CD8-positive, alpha-beta memory T cell (primary cell): Measurements from ENCODE around the gene BANF2. TPM values are rescaled to one million over a fixed set of nuclear protein-coding genes. Genes with fewer than 3 reads are reported as not detected.
"Not testable (repeated sequence)": the region's sequence is repeated elsewhere in the genome, so short reads cannot be mapped to it uniquely, and the experiment has no call there.

Experiments used
- CTCF ChIA-PET: fragments of 350-600 bp; sonication (Branson Sonifier 250); formaldehyde crosslinking; loops from one replicate; lab custom pipeline; 2021; ENCODE audit warnings: antibody characterized with exemption; lab: Charles Lee
- POLR2A ChIA-PET: fragments of 350-600 bp; sonication (Branson Sonifier 250); formaldehyde crosslinking; loops from one replicate; lab custom pipeline; 2021; ENCODE audit warnings: antibody characterized with exemption; lab: Charles Lee
- DNase-seq, 5 donors: peaks; one replicate each; pipeline versions ENCODE4 v3.0.0 to v3.0.0-alpha.2; 2020 to 2022; ENCODE audit warnings: mixed read lengths in 1 of 5
- H3K27ac ChIP-seq: one replicate; pipeline ENCODE4 v1.7.0; 2013; ENCODE audit warnings: low read depth, mild to moderate bottlenecking, low read length, moderate library complexity
- H3K27me3 ChIP-seq: 2 replicates; pipeline ENCODE4 v1.7.0; 2013; ENCODE audit warnings: low read length, mild to moderate bottlenecking; ENCODE audit not compliant: insufficient read depth, poor library complexity, severe bottlenecking
- H3K36me3 ChIP-seq: 2 replicates; pipeline ENCODE4 v1.7.0; 2013; ENCODE audit warnings: mild to moderate bottlenecking, low read length, moderate library complexity; ENCODE audit not compliant: insufficient read depth
- H3K4me1 ChIP-seq: 2 replicates; pipeline ENCODE4 v1.7.0; 2013; ENCODE audit warnings: mild to moderate bottlenecking, low read length, moderate library complexity; ENCODE audit not compliant: insufficient read depth
- H3K4me3 ChIP-seq: 2 replicates; pipeline ENCODE4 v1.7.0; 2013; ENCODE audit warnings: mild to moderate bottlenecking, low read length
- H3K9me3 ChIP-seq: 2 replicates; pipeline ENCODE4 v1.7.0; 2013; ENCODE audit warnings: mild to moderate bottlenecking, low read length
- H3K27ac Mint-ChIP-seq, 8 donors: one replicate each; pipeline ENCODE4 v1.8.0; 2020 to 2021; ENCODE audit warnings: mixed read lengths in 8 of 8, mild to moderate bottlenecking in 6 of 8, inconsistent platforms in 3 of 8, moderate library complexity in 3 of 8
- H3K27me3 Mint-ChIP-seq, 2 donors: one replicate each; pipeline ENCODE4 v1.8.0; 2020 to 2021; ENCODE audit warnings: mixed read lengths in 2 of 2, mild to moderate bottlenecking in 1 of 2, moderate library complexity in 1 of 2
- H3K36me3 Mint-ChIP-seq, 3 donors: one replicate each; pipeline ENCODE4 v1.8.0; 2020 to 2021; ENCODE audit warnings: mixed read lengths in 3 of 3, inconsistent platforms in 1 of 3, mild to moderate bottlenecking in 1 of 3
- H3K4me1 Mint-ChIP-seq, 3 donors: one replicate each; pipeline ENCODE4 v1.8.0; 2020 to 2021; ENCODE audit warnings: mixed read lengths in 3 of 3, inconsistent platforms in 1 of 3, mild to moderate bottlenecking in 1 of 3
- H3K4me3 Mint-ChIP-seq, 7 donors: one replicate each; pipeline ENCODE4 v1.8.0; 2020 to 2021; ENCODE audit warnings: mixed read lengths in 7 of 7, mild to moderate bottlenecking in 6 of 7, moderate library complexity in 4 of 7, inconsistent platforms in 2 of 7
- H3K9me3 Mint-ChIP-seq, 5 donors: one replicate each; pipeline ENCODE4 v1.8.0; 2020 to 2022; ENCODE audit warnings: mixed read lengths in 5 of 5, mild to moderate bottlenecking in 3 of 5, moderate library complexity in 2 of 5, inconsistent platforms in 1 of 5
- polyA plus RNA-seq: library from polyadenylated mRNA; unstranded; fragments of 300-500 nt; fragmentation: Illumina TruSeq; gene quantifications from one replicate; pipeline ENCODE4 v1.2.3, GENCODE V29; 2021
- total RNA-seq, 2 experiments: library from RNA; stranded (reverse); gene quantifications; one replicate each; pipeline ENCODE4 v1.2.3, GENCODE V29; 2021

The BANF2 gene
- total and polyA plus RNA-seq, 3 experiments from 2014 or later: not detected

DNA sequence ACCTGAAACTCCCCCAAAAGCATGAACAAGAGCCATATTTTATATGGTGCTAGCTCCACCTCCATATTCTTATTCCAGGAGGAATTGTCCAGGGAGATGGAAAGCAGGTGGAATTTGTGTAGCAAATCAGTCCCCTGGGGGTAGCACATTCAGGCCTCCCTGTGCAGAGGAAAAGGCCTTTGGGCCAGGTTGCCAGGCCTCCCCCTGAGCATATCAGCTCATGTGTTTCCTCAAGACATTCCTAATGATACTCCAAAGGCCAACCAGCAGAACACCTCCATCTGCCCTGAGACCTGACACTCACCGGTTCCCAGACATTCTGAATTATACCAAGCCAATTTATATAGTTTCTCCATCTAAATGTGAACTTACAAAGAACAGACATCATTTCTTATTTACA, 2.6 kb upstream of the BANF2 start:
- H3K27ac Mint-ChIP-seq: no peak overlapping the region
- peaks cover 0 to 3% (median 0%) of the 10 kb centered on the region in 5 donors for H3K9me3 Mint-ChIP-seq
- ChIA-PET CTCF (no interaction called here), POLR2A (no interaction called here)
- H3K4me3 Mint-ChIP-seq: no peak overlapping the region
- H3K27me3 Mint-ChIP-seq: peaks cover 9 to 24% of the 10 kb centered on the region in 2 donors
- DNase-seq: no peak
- no peak overlapping the region for H3K4me3 ChIP-seq
- no peaks in the 10 kb centered on the region for H3K4me1 ChIP-seq
- no peak overlapping the region for H3K27ac ChIP-seq
- no peaks in the 10 kb centered on the region for H3K27me3 ChIP-seq
- H3K36me3 Mint-ChIP-seq: no peaks in the 10 kb centered on the region
- no peaks in the 10 kb centered on the region for H3K36me3 ChIP-seq
- H3K9me3 ChIP-seq: no peaks in the 10 kb centered on the region
- no peaks in the 10 kb centered on the region for H3K4me1 Mint-ChIP-seq

DNA sequence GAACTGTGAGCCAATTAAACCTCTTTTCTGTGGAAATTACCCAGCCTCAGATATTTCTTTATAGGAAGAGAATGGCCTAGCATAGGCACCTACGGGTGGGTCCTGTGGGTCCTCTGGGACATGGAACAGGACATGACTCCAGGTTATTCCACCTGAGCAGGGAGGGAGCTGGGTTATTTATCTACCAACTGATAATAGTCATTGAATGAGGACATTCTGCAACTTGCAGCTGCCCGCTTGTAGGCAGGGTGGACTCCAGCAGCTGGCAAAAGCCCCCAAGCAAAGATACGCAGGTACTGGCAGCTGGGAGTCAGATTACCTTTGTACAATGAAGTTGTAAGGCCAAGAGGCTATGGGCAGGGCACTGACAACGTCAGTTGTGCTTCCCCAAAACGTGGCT, 1.4 kb upstream of the BANF2 start:
- Mint-ChIP-seq H3K27ac (peak overlapping the region in 1 of 8 donors; percentile 33), H3K4me1 (no peaks in the 10 kb centered on the region), H3K36me3 (no peaks in the 10 kb centered on the region), H3K9me3 (peaks cover 0 to 3% (median 0%) of the 10 kb centered on the region in 5 donors), H3K4me3 (no peak overlapping the region), H3K27me3 (peaks cover 7 to 18% of the 10 kb centered on the region in 2 donors)
- ChIA-PET POLR2A (no interaction called here), CTCF (interaction anchor here (2.5 kb wide), 1 partner anchor 16 kb away, joined by 9 read pairs; the partner anchor contains the start of gene RRBP1)
- H3K4me1 ChIP-seq: no peaks in the 10 kb centered on the region
- no peaks in the 10 kb centered on the region for H3K9me3 ChIP-seq
- no peak overlapping the region for H3K4me3 ChIP-seq
- no peak for DNase-seq
- H3K27ac ChIP-seq: no peak overlapping the region
- H3K27me3 ChIP-seq: no peaks in the 10 kb centered on the region
- no peaks in the 10 kb centered on the region for H3K36me3 ChIP-seq

DNA sequence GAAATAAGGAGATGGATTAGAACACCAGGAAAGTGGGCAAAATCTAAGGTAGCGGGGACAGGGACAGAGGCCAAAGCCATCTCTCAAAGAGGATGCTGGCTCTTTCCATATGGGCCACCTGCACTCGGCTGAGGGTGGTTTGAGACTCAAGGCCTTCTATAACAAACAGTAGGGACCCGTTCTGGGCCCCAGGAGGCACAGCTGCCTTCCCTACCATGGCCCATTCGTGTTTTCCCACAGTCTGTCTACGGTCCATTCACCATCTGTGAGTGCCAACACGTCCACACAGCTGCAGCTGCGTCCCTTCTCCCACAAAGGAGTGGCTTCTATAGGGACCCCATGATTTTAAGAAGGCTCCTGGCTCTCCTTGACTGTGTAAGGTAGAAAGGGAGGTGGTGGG, 871 bp downstream of the BANF2 start:
- CTCF ChIA-PET: interaction anchor here (1.0 to 2.5 kb wide), 2 partner anchors 14 to 18 kb away, joined by 3 to 9 read pairs; partner anchors contain the start of gene RRBP1
- POLR2A ChIA-PET: no interaction called here
- no peaks in the 10 kb centered on the region for H3K36me3 Mint-ChIP-seq

DNA sequence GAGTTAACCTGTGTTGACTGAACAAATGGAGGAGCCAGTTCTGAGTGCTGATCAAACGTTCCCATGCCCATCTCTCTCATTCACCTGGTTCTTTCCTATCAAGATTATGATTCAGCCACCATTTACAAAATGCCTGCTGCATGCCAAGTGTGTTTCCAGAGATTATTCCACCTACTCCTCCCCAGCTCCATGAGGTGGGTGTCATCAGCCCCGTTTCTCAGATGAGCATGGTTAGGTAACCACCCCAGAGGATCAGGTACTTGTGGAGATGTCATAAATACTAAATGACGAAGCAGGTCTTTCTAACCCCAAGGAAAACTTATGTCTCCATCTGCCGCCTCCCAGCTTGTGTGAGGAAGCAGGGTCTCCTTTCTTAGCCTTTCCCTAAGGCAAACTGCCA, 2.1 kb downstream of the BANF2 start:
- no peak for DNase-seq
- Histone ChIP-seq H3K27me3 (no peaks in the 10 kb centered on the region), H3K4me3 (no peak overlapping the region), H3K36me3 (no peaks in the 10 kb centered on the region), H3K4me1 (no peaks in the 10 kb centered on the region), H3K9me3 (no peaks in the 10 kb centered on the region), H3K27ac (no peak overlapping the region)
- ChIA-PET CTCF (no interaction called here), POLR2A (no interaction called here)
- Mint-ChIP-seq H3K27ac (no peak overlapping the region), H3K9me3 (peaks cover 0 to under 1% (median 0%) of the 10 kb centered on the region in 5 donors), H3K36me3 (no peaks in the 10 kb centered on the region), H3K27me3 (peaks cover 2 to 3% of the 10 kb centered on the region in 2 donors), H3K4me3 (no peak overlapping the region), H3K4me1 (no peaks in the 10 kb centered on the region)

More for the DNA sequence above, 871 bp downstream of the BANF2 start:
- Mint-ChIP-seq H3K4me3 (no peak overlapping the region), H3K27me3 (peaks cover 3 to 6% of the 10 kb centered on the region in 2 donors), H3K9me3 (peaks cover 0 to 2% (median 0%) of the 10 kb centered on the region in 5 donors), H3K4me1 (no peaks in the 10 kb centered on the region), H3K27ac (peak overlapping the region in 1 of 8 donors; percentile 52)
- Histone ChIP-seq H3K4me1 (no peaks in the 10 kb centered on the region), H3K9me3 (no peaks in the 10 kb centered on the region), H3K27me3 (no peaks in the 10 kb centered on the region), H3K4me3 (no peak overlapping the region), H3K36me3 (no peaks in the 10 kb centered on the region), H3K27ac (no peak overlapping the region)
- DNase-seq: no peak

DNA sequence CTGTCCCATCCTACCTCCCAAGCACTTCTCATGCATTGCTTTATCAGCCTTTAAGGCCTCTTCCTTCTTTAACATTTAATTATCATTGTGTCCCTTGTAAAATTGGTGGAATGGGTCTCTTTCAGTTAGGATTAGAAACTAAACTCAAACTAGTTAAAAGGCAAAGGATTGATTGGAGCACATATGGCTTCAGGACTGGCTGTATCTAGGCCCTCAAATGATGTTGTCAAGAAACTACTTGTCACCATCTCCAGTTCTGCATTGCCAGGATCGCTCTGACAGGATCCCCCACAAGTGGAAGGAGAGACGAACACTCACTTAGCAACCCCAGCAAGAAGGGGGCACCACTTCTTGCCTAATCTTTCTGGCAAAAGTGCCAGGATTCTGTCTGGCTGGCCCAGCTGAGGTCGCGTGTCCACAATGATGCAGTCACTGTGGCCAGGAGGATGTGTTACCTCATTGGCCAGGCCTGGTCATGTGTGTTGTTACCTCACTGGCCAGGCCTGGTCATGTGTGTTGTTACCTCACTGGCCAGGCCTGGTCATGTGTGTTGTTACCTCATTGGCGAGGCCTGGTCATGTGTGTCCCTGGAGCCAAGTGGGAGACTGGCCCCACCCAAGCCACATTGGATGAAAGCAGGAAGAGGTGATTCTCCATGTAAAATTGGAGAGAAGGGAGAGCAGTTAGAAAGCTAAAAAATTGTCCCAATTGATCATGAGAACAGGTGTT, 5.0 kb downstream of the BANF2 start:
- ChIA-PET CTCF (no interaction called here), POLR2A (no interaction called here)
- no peak overlapping the region for H3K4me3 ChIP-seq
- Mint-ChIP-seq H3K4me1 (no peaks in the 10 kb centered on the region), H3K27ac (peak overlapping the region in 1 of 8 donors; percentile 26), H3K4me3 (no peak overlapping the region), H3K36me3 (no peaks in the 10 kb centered on the region), H3K27me3 (peaks cover 2 to 3% of the 10 kb centered on the region in 2 donors), H3K9me3 (no peaks in the 10 kb centered on the region)
- no peaks in the 10 kb centered on the region for H3K4me1 ChIP-seq
- no peaks in the 10 kb centered on the region for H3K9me3 ChIP-seq
- no peaks in the 10 kb centered on the region for H3K36me3 ChIP-seq
- no peak overlapping the region for H3K27ac ChIP-seq
- DNase-seq: no peak
- no peaks in the 10 kb centered on the region for H3K27me3 ChIP-seq

DNA sequence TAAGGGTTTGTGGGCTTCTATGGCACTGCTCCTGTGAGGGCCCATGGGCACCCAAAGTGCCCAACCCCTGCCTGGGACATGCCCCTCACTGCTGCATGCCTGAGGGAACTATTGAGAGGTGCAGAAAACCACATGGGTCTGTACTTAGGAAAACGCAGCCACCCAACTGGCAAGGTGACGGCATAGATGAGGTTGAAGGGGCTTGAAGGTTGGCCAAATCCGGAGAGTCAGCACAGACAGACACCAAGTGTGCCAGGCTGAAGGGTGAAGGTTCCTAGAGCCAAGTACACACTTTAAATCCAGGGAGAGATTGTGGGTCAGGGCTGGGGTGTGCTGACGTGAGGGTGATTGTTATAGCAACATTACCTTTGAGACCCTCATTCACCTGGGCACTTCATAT, 6.2 kb downstream of the BANF2 start:
- ChIA-PET CTCF (no interaction called here), POLR2A (no interaction called here)
- H3K9me3 Mint-ChIP-seq: no peaks in the 10 kb centered on the region
- H3K27ac Mint-ChIP-seq: peak overlapping the region in 1 of 8 donors; percentile 85
- H3K9me3 ChIP-seq: no peaks in the 10 kb centered on the region
- H3K27ac ChIP-seq: no peak overlapping the region
- no peaks in the 10 kb centered on the region for H3K27me3 ChIP-seq
- peaks cover 2 to 6% of the 10 kb centered on the region in 2 donors for H3K27me3 Mint-ChIP-seq
- H3K4me1 Mint-ChIP-seq: no peaks in the 10 kb centered on the region
- no peak overlapping the region for H3K4me3 ChIP-seq
- H3K4me1 ChIP-seq: no peaks in the 10 kb centered on the region
- H3K36me3 Mint-ChIP-seq: no peaks in the 10 kb centered on the region
- no peaks in the 10 kb centered on the region for H3K36me3 ChIP-seq
- no peak overlapping the region for H3K4me3 Mint-ChIP-seq
- DNase-seq: no peak

GRCh38 chr20:17706632-17707031, 6.9 kb downstream of the BANF2 start:
- DNase-seq: no peak
- no peaks in the 10 kb centered on the region for H3K9me3 Mint-ChIP-seq
- no peak overlapping the region for H3K27ac Mint-ChIP-seq
- no peaks in the 10 kb centered on the region for H3K4me1 Mint-ChIP-seq
- ChIA-PET POLR2A (no interaction called here), CTCF (no interaction called here)
- Histone ChIP-seq H3K27me3 (no peaks in the 10 kb centered on the region), H3K36me3 (no peaks in the 10 kb centered on the region), H3K9me3 (no peaks in the 10 kb centered on the region), H3K4me3 (no peak overlapping the region), H3K4me1 (no peaks in the 10 kb centered on the region), H3K27ac (no peak overlapping the region)
- H3K36me3 Mint-ChIP-seq: no peaks in the 10 kb centered on the region
- H3K4me3 Mint-ChIP-seq: no peak overlapping the region
- H3K27me3 Mint-ChIP-seq: peaks cover 2 to 3% of the 10 kb centered on the region in 2 donors

DNA sequence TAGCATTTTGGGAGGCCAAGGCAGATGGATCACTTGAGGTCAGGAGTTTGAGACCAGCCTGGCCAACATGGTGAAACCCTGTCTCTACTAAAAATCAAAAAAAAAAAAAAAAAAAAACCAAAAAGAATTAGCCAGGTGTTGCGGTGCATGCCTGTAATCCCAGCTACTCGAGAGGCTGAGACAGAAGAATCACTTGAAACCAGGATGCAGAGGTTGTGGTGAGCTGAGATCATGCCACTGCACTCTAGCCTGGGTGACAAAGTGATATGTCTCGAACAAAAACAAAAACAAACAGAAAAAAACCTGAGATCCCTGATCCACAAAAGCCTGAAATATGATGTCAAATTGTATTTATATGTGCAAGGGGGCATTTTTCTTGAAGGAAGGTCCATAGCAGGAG, 8.2 kb downstream of the BANF2 start:
- DNase-seq, H3K9me3 Mint-ChIP-seq, H3K27ac ChIP-seq, H3K4me3 Mint-ChIP-seq, H3K9me3 ChIP-seq, H3K4me1 ChIP-seq, POLR2A ChIA-PET, H3K36me3 Mint-ChIP-seq, CTCF ChIA-PET, H3K36me3 ChIP-seq, H3K27me3 ChIP-seq, H3K4me3 ChIP-seq, H3K27me3 Mint-ChIP-seq, H3K4me1 Mint-ChIP-seq: not testable (repeated sequence)
- H3K27ac Mint-ChIP-seq: peak overlapping the region in 1 of 8 donors; percentile 25
